ENCODE measurements around the gene PHF20.
"Not testable (repeated sequence)": the region's sequence is repeated elsewhere in the genome, so short reads cannot be mapped to it uniquely, and the experiment has no call there.

PHF20 gene

GRCh38 chr20:35975576-35976373 is 204.0 kb downstream of the PHF20 start:
- DNase-seq (ENCODE audit: low read depth), result no peak

- DNase-seq (ENCODE audit: low read depth), result no peak
Observed at GRCh38 chr20:35978041-35978513, 206.3 kb downstream of the PHF20 start.

- no peak for DNase-seq (ENCODE audit: low read depth)
Observed at GRCh38 chr20:35979544-35979943, 207.7 kb downstream of the PHF20 start.

- no peak for DNase-seq (ENCODE audit: low read depth)
Observed at GRCh38 chr20:35981969-35982368, 210.2 kb downstream of the PHF20 start.

GRCh38 chr20:35984382-35984781 is 212.6 kb downstream of the PHF20 start:
- DNase-seq (ENCODE audit: low read depth), result no peak

- no peak for DNase-seq (ENCODE audit: low read depth)
Observed at GRCh38 chr20:35985806-35986205, 214.0 kb downstream of the PHF20 start.

GRCh38 chr20:35988910-35989463 is 217.2 kb downstream of the PHF20 start:
- DNase-seq (ENCODE audit: low read depth), result no peak

GRCh38 chr20:35991142-35991771 is 219.4 kb downstream of the PHF20 start:
- no peak for DNase-seq (ENCODE audit: low read depth)

- peak; percentile 47 for DNase-seq (ENCODE audit: low read depth)
Observed at GRCh38 chr20:35992713-35993335, 221.0 kb downstream of the PHF20 start.

- DNase-seq (ENCODE audit: low read depth), result peak; percentile 63
Observed at GRCh38 chr20:35994994-35995453, 223.2 kb downstream of the PHF20 start.

- DNase-seq (ENCODE audit: low read depth), result not testable (repeated sequence)
Observed at GRCh38 chr20:35996492-35996891, 224.7 kb downstream of the PHF20 start.
